Mesendoderm (in vitro differentiated cells): ENCODE results near the gene TIFAB. TPM values are rescaled to one million over a fixed set of nuclear protein-coding genes. Genes with fewer than 3 reads are reported as not detected.
"Not testable (repeated sequence)": the region's sequence is repeated elsewhere in the genome, so short reads cannot be mapped to it uniquely, and the experiment has no call there.

Experiments
- DNase-seq: peaks from one replicate; pipeline ENCODE4 v3.0.0; 2013
- H2AK5ac ChIP-seq: 2 replicates; pipeline ENCODE4 v1.6.1; 2013; ENCODE audit warnings: low read length, inconsistent platforms
- H2BK120ac ChIP-seq: 2 replicates; pipeline ENCODE4 v1.6.1; 2013; ENCODE audit warnings: low read depth, mild to moderate bottlenecking, low read length, moderate library complexity, mixed read lengths
- H2BK15ac ChIP-seq: replicated peaks from 2 replicates; pipeline ENCODE4 v1.6.1; 2013; ENCODE audit warnings: low read depth, mild to moderate bottlenecking, moderate library complexity
- H2BK5ac ChIP-seq: 2 replicates; pipeline ENCODE4 v1.6.1; 2013; ENCODE audit warnings: low read length, inconsistent platforms
- H3K18ac ChIP-seq: 2 replicates; pipeline ENCODE4 v1.6.1; 2013; ENCODE audit warnings: mild to moderate bottlenecking, low read length, mixed read lengths
- H3K23ac ChIP-seq: one replicate; pipeline ENCODE4 v1.6.1; 2013; ENCODE audit warnings: low read length
- H3K27ac ChIP-seq: 2 replicates; pipeline ENCODE4 v1.5.1; 2013; ENCODE audit warnings: low read depth, mild to moderate bottlenecking, inconsistent platforms, low read length, moderate library complexity
- H3K27me3 ChIP-seq: 2 replicates; pipeline ENCODE4 v1.6.1; 2013; ENCODE audit warnings: low read length, control low read depth, mild to moderate bottlenecking, inconsistent platforms; ENCODE audit not compliant: insufficient read depth, poor library complexity
- H3K36me3 ChIP-seq: 2 replicates; pipeline ENCODE4 v1.6.1; 2013; ENCODE audit warnings: low read length, inconsistent platforms; ENCODE audit not compliant: control insufficient read depth, insufficient read depth
- H3K4ac ChIP-seq: one replicate; pipeline ENCODE4 v1.6.1; 2013; ENCODE audit warnings: low read depth, mild to moderate bottlenecking, low read length, moderate library complexity
- H3K4me1 ChIP-seq: 2 replicates; pipeline ENCODE4 v1.6.1; 2013; ENCODE audit warnings: low read depth, low read length, inconsistent platforms; ENCODE audit not compliant: control insufficient read depth
- H3K4me2 ChIP-seq: 2 replicates; pipeline ENCODE4 v1.6.1; 2013; ENCODE audit warnings: low read length
- H3K4me3 ChIP-seq: 2 replicates; pipeline ENCODE4 v1.5.1; 2013; ENCODE audit warnings: mild to moderate bottlenecking, low read length
- H3K56ac ChIP-seq: one replicate; pipeline ENCODE4 v1.6.1; 2013; ENCODE audit warnings: low read length
- H3K79me1 ChIP-seq: 2 replicates; pipeline ENCODE4 v1.6.1; 2013; ENCODE audit warnings: low read length, inconsistent platforms
- H3K79me2 ChIP-seq: 2 replicates; pipeline ENCODE4 v1.6.1; 2013; ENCODE audit warnings: mild to moderate bottlenecking, low read length; ENCODE audit not compliant: control insufficient read depth, insufficient read depth
- H3K9ac ChIP-seq: 2 replicates; pipeline ENCODE4 v1.6.1; 2013; ENCODE audit warnings: low read length, inconsistent platforms
- H4K5ac ChIP-seq: one replicate; pipeline ENCODE4 v1.6.1; 2013; ENCODE audit warnings: low read length
- H4K8ac ChIP-seq: one replicate; pipeline ENCODE4 v1.6.1; 2013; ENCODE audit warnings: low read depth, mild to moderate bottlenecking, control low read depth, low read length, moderate library complexity
- WGBS: extraction: QIAGEN DNeasy Blood & Tissue Kit; methylation state at CpG from one replicate; pipeline ENCODE4 v1.1.7; 2013; ENCODE audit warnings: low lambda C conversion rate, missing lambda C conversion rate; ENCODE audit not compliant: insufficient coverage; ENCODE audit errors: extremely low coverage; 5-methylcytosine and 5-hydroxymethylcytosine counted together
- polyA plus RNA-seq, 2 experiments: library from polyadenylated mRNA; stranded (reverse); fragments of 200-250 nt; gene quantifications; one replicate each; pipeline ENCODE4 v1.2.3, GENCODE V29; 2013

Gene TIFAB
- not detected for polyA plus RNA-seq (2013, experiment 1 of 2)
- not detected for polyA plus RNA-seq (2013, experiment 2 of 2)

DNA sequence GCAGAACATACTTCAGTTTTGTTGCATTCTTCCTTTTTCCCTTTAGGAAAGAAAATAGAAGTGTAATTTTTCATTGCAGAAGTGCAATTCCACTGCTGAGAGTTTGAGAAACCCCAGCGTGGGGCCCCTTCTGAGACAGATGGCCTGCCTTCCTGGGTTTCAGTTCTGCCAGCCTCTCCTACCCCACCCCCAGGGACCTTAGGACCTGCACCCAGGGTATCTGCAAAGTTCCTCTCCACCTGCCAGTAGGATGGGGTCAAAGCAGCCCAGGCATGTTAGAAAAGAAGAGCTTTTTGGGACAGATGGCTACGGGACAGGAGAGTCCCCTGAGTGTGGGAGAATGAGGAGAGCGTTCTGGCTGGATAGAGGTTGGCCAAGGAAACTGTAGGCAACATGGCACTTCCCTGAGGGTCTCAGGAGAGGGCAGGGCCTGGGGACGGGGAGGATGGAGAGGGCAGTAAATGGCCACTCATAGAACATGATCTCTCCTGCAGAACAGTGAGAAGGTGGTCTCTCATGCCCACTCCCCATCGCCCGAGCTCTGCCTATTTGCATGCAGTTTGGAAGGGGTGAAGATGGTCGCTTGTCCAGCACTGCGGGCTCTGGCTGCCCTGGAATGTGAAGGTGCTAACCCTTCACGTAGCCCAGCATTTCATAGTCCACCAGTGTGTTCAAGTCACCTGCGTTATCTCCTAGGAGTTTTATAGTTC lies at the start of gene TIFAB:
Gene TIFAB (minus strand): TSS at position 31 of the 710 bp plus-strand sequence. CDS start 2,412 bp downstream, outside the sequence.
- Histone ChIP-seq H2AK5ac (no peak within 1 kb of the TSS), H4K5ac (no peak within 1 kb of the TSS), H3K79me1 (no peaks in the 10 kb centered on the region), H3K27me3 (no peaks in the 10 kb centered on the region), H3K4me3 (no peak within 1 kb of the TSS), H2BK5ac (no peak within 1 kb of the TSS), H2BK15ac (no peak within 1 kb of the TSS), H3K4me1 (peaks cover 8% of the 10 kb centered on the region), H3K4me2 (no peak within 1 kb of the TSS), H3K9ac (no peak within 1 kb of the TSS), H2BK120ac (no peak within 1 kb of the TSS), H3K27ac (no peak within 1 kb of the TSS), H3K4ac (no peak within 1 kb of the TSS), H3K18ac (no peak within 1 kb of the TSS), H3K79me2 (no peaks in the 10 kb centered on the region), H3K36me3 (no peaks in the 10 kb centered on the region), H3K56ac (no peak within 1 kb of the TSS), H4K8ac (no peak within 1 kb of the TSS), H3K23ac (no peak within 1 kb of the TSS)
- no peak for DNase-seq
- no CpG with 5 or more reads among the region's 10 CpGs for WGBS

DNA sequence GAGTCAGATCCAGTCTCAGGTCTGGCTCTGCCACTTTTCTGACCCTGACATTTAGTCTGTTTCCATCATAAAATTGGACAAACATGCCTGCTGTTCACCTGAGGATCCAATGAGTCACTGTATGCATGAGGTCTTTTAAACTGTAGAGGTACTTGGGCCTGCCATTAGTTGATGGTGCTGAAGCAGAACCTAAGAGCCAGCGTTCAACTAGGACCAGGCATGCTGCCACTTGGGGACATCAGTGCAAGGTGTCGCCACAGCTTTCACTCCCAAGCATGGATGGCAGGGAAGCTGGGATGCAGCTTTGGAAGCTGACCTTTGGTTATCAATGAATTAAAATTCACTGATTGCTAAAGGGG lies 46.5 kb upstream of the TIFAB start:
- H3K79me1 ChIP-seq = no peaks in the 10 kb centered on the region
- no peak overlapping the region for H2BK15ac ChIP-seq
- DNase-seq = no peak
- H3K23ac ChIP-seq = no peak overlapping the region
- no peak overlapping the region for H3K18ac ChIP-seq
- H3K27ac ChIP-seq = no peak overlapping the region
- H3K4me1 ChIP-seq = no peaks in the 10 kb centered on the region
- H2BK5ac ChIP-seq = no peak overlapping the region
- no peaks in the 10 kb centered on the region for H3K36me3 ChIP-seq
- no peak overlapping the region for H3K4ac ChIP-seq
- H3K9ac ChIP-seq = no peak overlapping the region
- peaks cover 24% of the 10 kb centered on the region for H3K27me3 ChIP-seq
- H3K79me2 ChIP-seq = no peaks in the 10 kb centered on the region
- H2AK5ac ChIP-seq = no peak overlapping the region
- no peak overlapping the region for H3K4me3 ChIP-seq
- H3K4me2 ChIP-seq = no peak overlapping the region
- no peak overlapping the region for H4K8ac ChIP-seq
- H2BK120ac ChIP-seq = no peak overlapping the region
- H3K56ac ChIP-seq = no peak overlapping the region
- WGBS = no CpG with 5 or more reads among the region's 2 CpGs
- H4K5ac ChIP-seq = no peak overlapping the region

GRCh38 chr5:135497971-135498636 lies 46.0 kb upstream of the TIFAB start:
- Histone ChIP-seq H3K4me3 (no peak overlapping the region), H3K27me3 (peaks cover 24% of the 10 kb centered on the region), H3K36me3 (no peaks in the 10 kb centered on the region), H3K23ac (no peak overlapping the region), H3K9ac (no peak overlapping the region), H3K79me1 (no peaks in the 10 kb centered on the region), H2BK120ac (no peak overlapping the region), H4K8ac (no peak overlapping the region), H4K5ac (no peak overlapping the region), H3K79me2 (no peaks in the 10 kb centered on the region), H2BK5ac (no peak overlapping the region), H2BK15ac (no peak overlapping the region), H3K27ac (no peak overlapping the region), H2AK5ac (no peak overlapping the region), H3K4ac (no peak overlapping the region), H3K4me2 (no peak overlapping the region), H3K4me1 (no peaks in the 10 kb centered on the region), H3K18ac (no peak overlapping the region), H3K56ac (no peak overlapping the region)
- WGBS = no CpG with 5 or more reads among the region's 8 CpGs
- DNase-seq = no peak

DNA sequence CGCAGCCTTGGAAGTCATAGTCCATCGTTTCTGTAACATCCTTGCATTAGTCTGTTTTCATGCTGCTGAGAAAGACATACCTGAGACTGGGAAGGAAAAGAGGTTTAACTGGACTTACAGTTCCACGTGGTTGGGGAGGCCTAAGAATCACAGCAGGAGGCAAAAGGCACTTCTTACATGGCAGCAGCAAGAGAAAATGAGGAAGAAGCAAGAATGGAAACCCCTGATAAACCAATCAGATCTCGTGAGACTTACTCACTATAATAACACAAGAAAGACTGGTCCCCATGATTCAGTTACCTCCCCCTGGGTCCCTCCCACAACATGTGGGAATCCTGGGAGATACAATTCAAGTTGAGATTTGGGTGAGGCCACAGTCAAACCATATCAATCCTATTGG lies 43.4 kb upstream of the TIFAB start:
- H3K27ac ChIP-seq, H3K56ac ChIP-seq, H2BK5ac ChIP-seq, DNase-seq, H2AK5ac ChIP-seq, H3K18ac ChIP-seq, H3K4me2 ChIP-seq, H3K9ac ChIP-seq, H3K4me3 ChIP-seq, H2BK15ac ChIP-seq, H2BK120ac ChIP-seq, H4K8ac ChIP-seq, H3K23ac ChIP-seq, H3K79me2 ChIP-seq, H3K4ac ChIP-seq, H3K79me1 ChIP-seq, H3K4me1 ChIP-seq, H4K5ac ChIP-seq, H3K36me3 ChIP-seq: not testable (repeated sequence)
- H3K27me3 ChIP-seq = peaks cover 48% of the 10 kb centered on the region
- WGBS = no CpG with 5 or more reads among the region's 4 CpGs

GRCh38 chr5:135494196-135494595 lies 42.0 kb upstream of the TIFAB start:
- no peak overlapping the region for H3K4me2 ChIP-seq
- no peaks in the 10 kb centered on the region for H3K36me3 ChIP-seq
- no peak overlapping the region for H3K18ac ChIP-seq
- no peak overlapping the region for H2BK15ac ChIP-seq
- H3K79me1 ChIP-seq = no peaks in the 10 kb centered on the region
- no peak overlapping the region for H2AK5ac ChIP-seq
- H3K79me2 ChIP-seq = no peaks in the 10 kb centered on the region
- peaks cover 62% of the 10 kb centered on the region for H3K27me3 ChIP-seq
- WGBS = no CpG with 5 or more reads among the region's 5 CpGs
- no peak overlapping the region for H3K9ac ChIP-seq
- no peak overlapping the region for H2BK120ac ChIP-seq
- no peak overlapping the region for H3K23ac ChIP-seq
- H3K27ac ChIP-seq = no peak overlapping the region
- no peak overlapping the region for H3K4ac ChIP-seq
- no peak overlapping the region for H4K8ac ChIP-seq
- DNase-seq = no peak
- H2BK5ac ChIP-seq = no peak overlapping the region
- no peak overlapping the region for H3K4me3 ChIP-seq
- no peaks in the 10 kb centered on the region for H3K4me1 ChIP-seq
- H4K5ac ChIP-seq = no peak overlapping the region
- H3K56ac ChIP-seq = no peak overlapping the region
